ENCODE measurements around the gene TUG1.

Gene TUG1

GRCh38 chr22:30947816-30948454 lies 21.1 kb upstream of the TUG1 start:
- no peak for DNase-seq

- DNase-seq: no peak
These were observed 20.1 kb upstream of the TUG1 start for GRCh38 chr22:30948930-30949342.

GRCh38 chr22:30949934-30950660 lies 19.0 kb upstream of the TUG1 start:
- DNase-seq: no peak

GRCh38 chr22:30953206-30953605 lies 15.9 kb upstream of the TUG1 start:
- DNase-seq: no peak

- no peak for DNase-seq
These were observed 13.9 kb upstream of the TUG1 start for GRCh38 chr22:30955153-30955552.

GRCh38 chr22:30964858-30965257 lies 4.2 kb upstream of the TUG1 start:
- DNase-seq: no peak

GRCh38 chr22:30968015-30968923 lies 796 bp upstream of the TUG1 start, which contains the start of gene MORC2:
MORC2 (minus strand) TSS chr22:30968774; CDS start chr22:30967889, 885 bp downstream.
- peak; percentile 74 for DNase-seq

- peak; percentile 30 for DNase-seq
These were observed 679 bp downstream of the TUG1 start for GRCh38 chr22:30969532-30970355.

GRCh38 chr22:30970356-30970746 lies 1.3 kb downstream of the TUG1 start:
- DNase-seq: peak; percentile 9

- DNase-seq: no peak
These were observed 9.4 kb downstream of the TUG1 start for GRCh38 chr22:30978304-30978962.

GRCh38 chr22:30979932-30980331 lies 10.9 kb downstream of the TUG1 start:
- no peak for DNase-seq

- DNase-seq: no peak
These were observed 13.4 kb downstream of the TUG1 start for GRCh38 chr22:30982512-30982911.

GRCh38 chr22:30984317-30984716 lies 15.3 kb downstream of the TUG1 start:
- DNase-seq: no peak

- DNase-seq: peak; percentile 87
These were observed 16.6 kb downstream of the TUG1 start for GRCh38 chr22:30985561-30986208.

GRCh38 chr22:30989474-30989873 lies 20.4 kb downstream of the TUG1 start:
- DNase-seq: no peak

- no peak for DNase-seq
These were observed 21.6 kb downstream of the TUG1 start for GRCh38 chr22:30990690-30991089.

GRCh38 chr22:30992565-30992964 lies 23.5 kb downstream of the TUG1 start:
- no peak for DNase-seq

GRCh38 chr22:30994960-30995359 lies 25.9 kb downstream of the TUG1 start:
- no peak for DNase-seq

GRCh38 chr22:30996462-30996861 lies 27.4 kb downstream of the TUG1 start:
- DNase-seq: no peak

GRCh38 chr22:30998329-30998728 lies 29.3 kb downstream of the TUG1 start:
- peak; percentile 0 for DNase-seq

GRCh38 chr22:31001124-31001770 lies 32.2 kb downstream of the TUG1 start:
- DNase-seq: no peak

All from NCI-H146 (cell line).